GM08714 (cell line): ENCODE data around the gene SLC26A6.
A peak's percentile ranks its signal among the peaks of the same experiment; 100 is the strongest.

Experiments used
- H3K4me3 ChIP-seq: fragments of 200-500 bp; sonication (Bioruptor generic); 2 replicates; pipeline ENCODE4 v1.5.1; 2014; ENCODE audit warnings: mild to moderate bottlenecking, low read length, inconsistent platforms
- ZNF274 ChIP-seq: IDR thresholded peaks from 2 replicates; pipeline ENCODE4 v1.6.1; 2012; ENCODE audit warnings: mild to moderate bottlenecking, low read depth, low read length

The SLC26A6 gene, protein sequence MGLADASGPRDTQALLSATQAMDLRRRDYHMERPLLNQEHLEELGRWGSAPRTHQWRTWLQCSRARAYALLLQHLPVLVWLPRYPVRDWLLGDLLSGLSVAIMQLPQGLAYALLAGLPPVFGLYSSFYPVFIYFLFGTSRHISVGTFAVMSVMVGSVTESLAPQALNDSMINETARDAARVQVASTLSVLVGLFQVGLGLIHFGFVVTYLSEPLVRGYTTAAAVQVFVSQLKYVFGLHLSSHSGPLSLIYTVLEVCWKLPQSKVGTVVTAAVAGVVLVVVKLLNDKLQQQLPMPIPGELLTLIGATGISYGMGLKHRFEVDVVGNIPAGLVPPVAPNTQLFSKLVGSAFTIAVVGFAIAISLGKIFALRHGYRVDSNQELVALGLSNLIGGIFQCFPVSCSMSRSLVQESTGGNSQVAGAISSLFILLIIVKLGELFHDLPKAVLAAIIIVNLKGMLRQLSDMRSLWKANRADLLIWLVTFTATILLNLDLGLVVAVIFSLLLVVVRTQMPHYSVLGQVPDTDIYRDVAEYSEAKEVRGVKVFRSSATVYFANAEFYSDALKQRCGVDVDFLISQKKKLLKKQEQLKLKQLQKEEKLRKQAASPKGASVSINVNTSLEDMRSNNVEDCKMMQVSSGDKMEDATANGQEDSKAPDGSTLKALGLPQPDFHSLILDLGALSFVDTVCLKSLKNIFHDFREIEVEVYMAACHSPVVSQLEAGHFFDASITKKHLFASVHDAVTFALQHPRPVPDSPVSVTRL

GRCh38 chr3:48635222-48636021, at the start of gene SLC26A6:
Gene SLC26A6, minus strand, starts transcription at chr3:48635461. Its CDS starts 68 bp downstream, at chr3:48635393.
- H3K4me3 ChIP-seq = peak within 1 kb of the TSS; percentile 86
- TF ChIP-seq ZNF274 = no peak

GRCh38 chr3:48684480-48685143, 49.4 kb upstream of the SLC26A6 start:
- H3K4me3 ChIP-seq = peak overlapping the region; percentile 77; the same call in 1 of the 2 replicates
- no peak for TF ChIP-seq ZNF274

DNA sequence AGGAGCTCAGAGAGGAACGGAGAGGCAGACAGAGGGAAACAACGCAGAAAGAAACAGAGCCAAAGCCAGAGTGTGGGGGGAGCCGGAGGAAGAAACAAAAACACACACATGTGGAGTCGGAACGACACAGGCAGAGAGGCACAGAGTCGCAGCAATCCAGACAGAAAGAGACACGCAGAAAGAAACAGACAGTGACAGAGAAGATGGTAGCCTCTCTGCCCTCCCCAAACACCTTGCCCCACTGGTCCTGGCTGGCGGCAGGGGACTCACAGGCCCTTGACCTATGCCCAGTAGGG, 48.7 kb upstream of the SLC26A6 start:
- no peak overlapping the region for H3K4me3 ChIP-seq
- no peak for TF ChIP-seq ZNF274

GRCh38 chr3:48682786-48683185, 47.5 kb upstream of the SLC26A6 start:
- H3K4me3 ChIP-seq = no peak overlapping the region
- TF ChIP-seq ZNF274 = no peak

DNA sequence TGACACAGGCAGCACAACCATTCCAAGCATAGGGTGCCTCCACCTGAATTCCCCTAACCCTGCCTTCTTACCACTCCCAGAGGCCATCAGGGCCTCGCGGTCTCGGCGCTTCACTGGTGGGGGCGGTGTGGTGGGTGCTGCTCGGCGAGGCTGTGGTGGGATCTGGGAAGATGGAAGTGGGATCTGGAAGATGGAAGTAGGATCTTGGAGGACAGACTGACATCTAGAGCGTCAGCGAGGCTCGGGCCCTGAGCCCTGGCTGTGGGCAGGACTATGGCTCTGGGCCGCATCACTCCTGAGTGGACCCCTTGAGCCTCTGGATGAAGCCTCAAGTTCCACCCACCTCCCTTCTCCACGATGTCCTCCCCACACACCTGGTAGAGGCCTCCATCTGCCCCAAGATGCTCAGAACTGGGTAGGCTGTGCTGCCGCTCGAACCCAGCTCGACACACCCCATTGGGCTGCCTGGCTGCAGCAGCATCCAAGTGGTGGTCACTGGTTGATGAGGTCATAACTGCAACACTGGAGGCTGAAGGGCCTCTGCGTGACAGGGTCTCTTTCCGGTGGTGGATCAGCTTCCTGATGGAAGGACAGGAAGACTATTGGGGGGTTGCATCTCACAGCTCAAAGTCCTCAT, 46.8 kb upstream of the SLC26A6 start:
- no peak for TF ChIP-seq ZNF274
- H3K4me3 ChIP-seq = no peak overlapping the region

DNA sequence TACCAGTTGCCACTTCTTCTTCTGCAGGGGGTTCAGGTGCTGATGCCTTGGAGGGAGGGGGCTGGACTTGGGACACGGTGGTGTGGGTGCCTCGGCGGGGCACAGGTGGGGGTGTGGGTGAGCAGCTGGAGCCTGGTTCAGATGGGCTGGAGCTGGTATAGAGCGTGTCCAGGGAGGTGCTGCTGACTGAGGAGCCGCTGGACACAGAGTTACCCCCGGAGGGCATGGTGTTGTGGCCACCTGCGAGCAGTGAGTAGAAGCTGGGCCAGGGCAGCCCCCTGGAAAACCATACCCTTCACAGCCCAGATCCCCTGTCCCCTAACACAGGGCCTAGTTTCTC, 46.2 kb upstream of the SLC26A6 start:
- no peak overlapping the region for H3K4me3 ChIP-seq
- TF ChIP-seq ZNF274 = no peak

- H3K4me3 ChIP-seq = no peak overlapping the region
- TF ChIP-seq ZNF274 = no peak
These were observed 45.7 kb upstream of the SLC26A6 start for GRCh38 chr3:48680811-48681540.

DNA sequence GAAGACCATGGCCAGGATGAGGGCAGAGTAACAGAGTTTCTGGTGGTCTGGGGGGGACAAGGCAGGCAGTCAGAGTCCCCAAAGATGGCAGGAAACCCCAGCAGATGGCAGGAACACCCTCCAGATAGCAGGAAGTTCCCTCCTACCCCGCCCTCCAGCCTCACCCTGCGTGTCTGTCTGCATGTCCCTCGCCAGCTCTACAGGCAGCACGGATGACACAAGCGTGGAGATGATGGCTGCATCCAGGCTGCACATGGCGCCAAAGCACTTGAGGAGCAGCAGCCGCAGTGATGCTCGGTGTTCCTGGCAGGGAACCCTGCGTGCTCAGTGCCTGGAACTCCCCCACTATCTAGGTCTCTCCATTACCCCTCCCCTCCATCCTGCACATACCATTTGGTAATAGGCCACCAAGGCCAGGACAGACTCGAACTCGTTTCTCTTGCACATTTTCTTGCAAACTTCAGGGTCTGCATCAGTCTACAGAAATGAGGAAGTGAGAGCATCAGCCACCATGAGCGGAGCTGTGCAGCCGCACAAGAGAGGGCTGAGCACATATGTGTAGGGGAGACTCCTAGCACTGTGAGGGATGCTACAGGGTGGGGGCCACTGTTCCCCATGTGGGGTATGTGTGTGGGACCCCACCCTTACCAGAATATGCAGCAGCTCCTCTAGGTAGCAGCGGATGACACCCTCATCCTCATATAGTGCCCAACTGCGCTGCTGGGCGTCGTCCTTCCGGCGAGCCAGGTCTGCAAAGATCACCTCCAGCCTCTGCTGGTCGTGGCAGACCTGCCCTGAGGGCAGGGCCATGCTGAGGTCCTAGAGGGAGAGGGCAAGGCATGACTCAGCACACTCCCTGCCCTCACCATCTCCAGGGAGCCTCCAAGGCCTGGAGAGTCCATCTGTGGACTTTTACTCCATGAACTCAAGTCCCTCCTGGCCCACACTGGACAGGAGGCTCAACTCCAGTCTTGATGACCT, 44.4 kb upstream of the SLC26A6 start:
- no peak overlapping the region for H3K4me3 ChIP-seq
- no peak for TF ChIP-seq ZNF274

DNA sequence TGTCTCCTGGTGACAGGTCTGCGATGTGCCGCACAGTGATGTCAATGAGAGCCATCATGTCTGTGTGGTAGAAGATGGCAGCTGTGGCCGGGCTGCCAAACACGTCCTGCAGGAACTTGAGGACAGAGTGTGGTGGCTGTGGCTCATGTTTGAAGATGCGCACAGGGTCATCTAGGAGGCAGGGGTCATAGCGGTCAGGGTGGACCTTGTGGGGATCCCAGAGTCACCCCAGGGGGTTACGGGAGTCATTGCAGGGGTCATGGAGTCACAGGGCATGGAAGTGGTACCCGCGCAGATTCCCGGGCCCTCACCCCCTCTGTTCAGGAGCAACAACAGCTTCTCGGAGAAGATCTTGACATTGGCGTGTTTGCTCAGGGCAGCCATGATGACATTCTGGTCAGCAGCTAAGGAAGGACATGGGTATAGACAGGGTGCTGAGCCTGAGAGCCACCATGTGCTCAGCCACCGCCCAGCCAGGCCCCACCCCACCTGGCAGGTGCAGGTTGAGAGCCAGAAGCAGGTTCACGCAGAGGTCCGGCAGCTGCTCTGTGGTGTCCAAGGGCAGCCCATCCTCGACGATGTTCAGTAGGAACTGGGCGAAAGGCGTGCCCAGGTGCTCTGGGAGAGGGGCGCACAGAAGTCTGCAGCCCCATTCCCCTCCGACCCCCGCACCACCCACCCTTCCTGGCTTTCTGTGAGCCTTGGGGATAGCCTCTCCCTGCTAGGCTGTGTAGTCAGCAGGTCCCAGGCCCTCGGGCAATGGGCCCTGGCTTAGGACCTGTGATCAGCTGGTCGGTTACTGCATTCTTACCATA, 43.5 kb upstream of the SLC26A6 start:
- TF ChIP-seq ZNF274 = no peak

GRCh38 chr3:48678056-48678455, 42.8 kb upstream of the SLC26A6 start:
- no peak for TF ChIP-seq ZNF274
- no peak overlapping the region for H3K4me3 ChIP-seq

More for the DNA sequence above, 43.5 kb upstream of the SLC26A6 start:
- H3K4me3 ChIP-seq = no peak overlapping the region

GRCh38 chr3:48674505-48674904, 39.2 kb upstream of the SLC26A6 start:
- TF ChIP-seq ZNF274 = no peak
- no peak overlapping the region for H3K4me3 ChIP-seq
